Body of pancreas (tissue), 4 donors: ENCODE results near the gene ARHGEF4. TPM values are rescaled to one million over a fixed set of nuclear protein-coding genes. Genes with fewer than 3 reads are reported as not detected.
"Not testable (repeated sequence)": the region's sequence is repeated elsewhere in the genome, so short reads cannot be mapped to it uniquely, and the experiment has no call there.

Experiments
- ATAC-seq: fragments of 150-250 bp; one replicate; pipeline ENCODE4 v1.9.1; 2016
- DNase-seq, 4 donors: peaks; one replicate each; pipeline ENCODE4 v3.0.0-alpha.2; 2019
- H3K27ac ChIP-seq, 4 donors: fragments of 200-600 bp; sonication (generic); 1 replicate in 3 of 4; 2 replicates in 1 of 4; pipeline versions ENCODE4 v1.5.1 to v1.6.1; 2016 to 2019; ENCODE audit warnings: mild to moderate bottlenecking in 1 of 4, mixed read lengths in 1 of 4, moderate library complexity in 1 of 4
- H3K27me3 ChIP-seq, 2 donors: fragments of 200-600 bp; sonication (generic); one replicate each; pipeline ENCODE4 v1.6.0; 2016; ENCODE audit warnings: mild to moderate bottlenecking in 1 of 2
- H3K36me3 ChIP-seq, 2 donors: fragments of 200-600 bp; sonication (generic); replicated peaks in 1 of 2; 2 replicates each; pipeline ENCODE4 v1.5.1; 2016; ENCODE audit warnings: low read depth in 2 of 2; ENCODE audit not compliant: insufficient read depth in 1 of 2
- H3K4me1 ChIP-seq: fragments of 200-600 bp; sonication (generic); one replicate; pipeline ENCODE4 v1.6.0; 2016
- H3K4me3 ChIP-seq, 2 donors: fragments of 200-600 bp; sonication (generic); 1 replicate in 1 of 2; 2 replicates in 1 of 2; pipeline ENCODE4 v1.5.1; 2016 to 2019
- H3K9me3 ChIP-seq, 3 donors: fragments of 200-600 bp; sonication (generic); 1 replicate in 2 of 3; 2 replicates in 1 of 3; pipeline ENCODE4 v1.5.1; 2016
- POLR2A ChIP-seq, 3 donors: fragments of 450-650 bp; IDR thresholded peaks; one replicate each; pipeline ENCODE4 v1.6.1; 2016; ENCODE audit warnings: antibody characterized with exemption in 3 of 3, mild to moderate bottlenecking in 2 of 3
- WGBS, 2 donors: methylation state at CpG; one replicate each; pipeline ENCODE4 v1.1.5; 2017; 5-methylcytosine and 5-hydroxymethylcytosine counted together
- intact Hi-C: fragments of 100-400 bp; cut with DNase I; formaldehyde crosslinking; loops from one replicate; pipeline ENCODE4 v1.15.1; 2023
- total RNA-seq, 2 donors: library from RNA; depleted of rRNA; stranded (reverse); fragments of >200 nt; gene quantifications; one replicate each; pipeline ENCODE4 v1.1.0, GENCODE V29; 2016
- TF ChIP-seq, protein P1 (sequence below), 7 experiments: fragments of 450-650 bp in 4 of 7; fragments of 200-600 bp in 3 of 7; sonication (generic) in 3 of 7; IDR thresholded peaks; one replicate each; pipeline ENCODE4 v1.5.1; 2016 to 2019; ENCODE audit warnings: antibody characterized with exemption in 7 of 7

ARHGEF4 gene
- total RNA-seq, 2 donors from 2014 or later, result 28.8 to 39.9 TPM

DNA sequence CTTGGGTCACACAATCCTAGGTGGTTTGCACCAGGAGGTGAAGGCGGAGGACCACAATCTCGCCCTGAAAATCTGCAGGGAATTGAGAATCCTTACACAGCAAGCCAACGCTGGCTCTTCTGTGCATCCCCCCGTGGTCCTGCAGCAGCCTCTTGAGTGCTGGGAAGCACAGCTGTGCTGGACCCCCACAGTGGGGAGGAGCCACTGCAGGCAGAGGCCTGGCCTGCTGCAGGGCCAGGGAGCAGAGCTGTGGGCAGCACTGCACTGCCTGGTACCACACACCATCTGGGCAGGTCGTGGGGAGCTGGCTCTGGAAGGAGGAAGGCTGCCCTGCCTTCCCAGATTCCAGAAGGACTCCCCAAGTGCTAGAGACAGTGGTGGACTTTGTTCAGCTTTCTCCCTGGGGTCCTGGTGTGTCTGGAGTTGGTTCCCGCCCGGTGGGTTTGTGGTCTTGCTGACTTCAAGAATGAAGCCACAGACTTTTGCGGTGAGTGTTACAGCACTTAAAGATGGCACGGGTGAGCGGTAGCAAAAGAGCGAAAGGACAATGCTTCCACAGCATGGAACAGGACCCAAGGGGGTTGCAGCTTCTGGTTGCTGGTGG is 150.3 kb downstream of the ARHGEF4 start:
- DNase-seq (no peak), ATAC-seq (no peak)
- no peaks in the 10 kb centered on the region for H3K9me3 ChIP-seq
- no peaks in the 10 kb centered on the region for H3K27me3 ChIP-seq
- WGBS, 2 donors, result 84 to 91% methylated on average over 9 to 11 of the region's 11 CpGs
- no peak overlapping the region for H3K4me3 ChIP-seq
- H3K27ac ChIP-seq, result no peak overlapping the region
- no peaks in the 10 kb centered on the region for H3K4me1 ChIP-seq
- TF ChIP-seq, protein P1, sequence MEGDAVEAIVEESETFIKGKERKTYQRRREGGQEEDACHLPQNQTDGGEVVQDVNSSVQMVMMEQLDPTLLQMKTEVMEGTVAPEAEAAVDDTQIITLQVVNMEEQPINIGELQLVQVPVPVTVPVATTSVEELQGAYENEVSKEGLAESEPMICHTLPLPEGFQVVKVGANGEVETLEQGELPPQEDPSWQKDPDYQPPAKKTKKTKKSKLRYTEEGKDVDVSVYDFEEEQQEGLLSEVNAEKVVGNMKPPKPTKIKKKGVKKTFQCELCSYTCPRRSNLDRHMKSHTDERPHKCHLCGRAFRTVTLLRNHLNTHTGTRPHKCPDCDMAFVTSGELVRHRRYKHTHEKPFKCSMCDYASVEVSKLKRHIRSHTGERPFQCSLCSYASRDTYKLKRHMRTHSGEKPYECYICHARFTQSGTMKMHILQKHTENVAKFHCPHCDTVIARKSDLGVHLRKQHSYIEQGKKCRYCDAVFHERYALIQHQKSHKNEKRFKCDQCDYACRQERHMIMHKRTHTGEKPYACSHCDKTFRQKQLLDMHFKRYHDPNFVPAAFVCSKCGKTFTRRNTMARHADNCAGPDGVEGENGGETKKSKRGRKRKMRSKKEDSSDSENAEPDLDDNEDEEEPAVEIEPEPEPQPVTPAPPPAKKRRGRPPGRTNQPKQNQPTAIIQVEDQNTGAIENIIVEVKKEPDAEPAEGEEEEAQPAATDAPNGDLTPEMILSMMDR (IDR thresholded peaks at IDR 0.05), result no peak
- no peak for TF ChIP-seq POLR2A (IDR thresholded peaks at IDR 0.05)
- intact Hi-C loops, result no loop called here
- no peaks in the 10 kb centered on the region for H3K36me3 ChIP-seq

DNA sequence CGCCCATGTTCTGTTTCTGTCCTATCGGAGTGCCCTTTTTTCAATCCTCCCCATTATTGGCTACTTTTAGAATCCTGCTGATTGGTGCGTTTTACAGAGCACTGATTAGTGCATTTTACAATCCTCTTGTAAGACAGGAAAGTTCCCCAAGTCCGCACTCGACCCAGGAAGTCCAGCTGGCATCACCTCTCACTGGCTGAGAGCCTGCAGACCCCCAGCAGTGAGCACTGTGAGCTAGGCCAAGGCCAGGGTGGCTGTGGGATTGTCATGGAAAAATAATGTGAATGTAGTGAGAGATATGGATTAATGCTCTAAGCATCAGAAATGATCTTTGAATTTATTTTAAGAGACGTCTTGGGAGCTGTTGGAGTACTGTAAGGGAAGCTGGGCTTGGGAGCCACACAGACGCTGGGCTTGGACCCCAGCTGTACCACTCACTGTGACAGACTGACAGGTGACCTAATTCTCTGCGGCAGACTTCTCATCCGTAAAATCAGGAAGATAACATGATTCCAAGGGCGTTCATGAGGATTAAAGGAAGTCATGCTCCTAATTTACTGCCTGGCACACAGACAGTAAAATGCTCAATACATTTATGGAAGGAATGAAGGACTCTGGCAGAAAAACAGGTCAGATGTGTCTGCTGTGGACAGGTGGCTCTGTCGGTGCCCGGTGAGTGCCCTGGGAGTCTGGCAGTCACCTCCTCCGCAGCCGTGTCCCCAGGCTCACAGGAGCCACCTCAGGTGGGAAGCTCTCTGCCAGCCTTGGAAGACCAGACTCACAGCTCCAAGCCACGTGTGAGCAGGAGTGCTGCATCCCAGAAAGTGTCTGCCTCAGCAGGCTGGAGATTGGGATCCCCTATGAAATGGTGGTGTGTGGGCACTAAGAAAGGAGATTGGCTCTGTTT is 151.1 kb downstream of the ARHGEF4 start:
- Histone ChIP-seq H3K27me3 (no peaks in the 10 kb centered on the region), H3K36me3 (no peaks in the 10 kb centered on the region), H3K9me3 (no peaks in the 10 kb centered on the region), H3K4me3 (no peak overlapping the region), H3K27ac (no peak overlapping the region), H3K4me1 (no peaks in the 10 kb centered on the region)
- intact Hi-C loops, result no loop called here
- ATAC-seq (no peak), DNase-seq (peak in 2 of 4 donors; percentile 22 to 29)
- WGBS, 2 donors, result 43 to 46% methylated on average over 11 to 15 of the region's 15 CpGs
- no peak for TF ChIP-seq POLR2A (IDR thresholded peaks at IDR 0.05)
- TF ChIP-seq, protein P1 (IDR thresholded peaks at IDR 0.05), result no peak

DNA sequence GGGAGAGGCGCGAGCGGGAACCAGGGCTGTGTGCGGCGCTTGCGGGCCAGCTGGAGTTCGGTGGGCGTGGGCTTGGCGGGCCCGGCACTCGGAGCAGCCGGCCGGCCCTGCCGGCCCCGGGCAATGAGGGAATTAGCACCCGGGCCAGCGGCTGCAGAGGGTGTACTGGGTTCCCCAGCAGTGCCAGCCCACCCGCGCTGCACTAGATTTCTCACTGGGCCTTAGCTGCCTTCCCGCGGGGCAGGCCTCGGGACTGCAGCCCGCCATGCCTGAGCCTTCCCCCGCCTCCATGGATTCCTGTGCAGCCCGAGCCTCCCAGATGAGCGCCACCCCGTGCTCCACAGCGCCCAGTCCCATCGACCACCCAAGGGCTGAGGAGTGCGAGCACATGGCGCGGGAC is 154.7 kb downstream of the ARHGEF4 start:
- H3K4me3 ChIP-seq, result not testable (repeated sequence)
- WGBS, 2 donors, result 96 to 97% methylated on average over 13 to 23 of the region's 32 CpGs

DNA sequence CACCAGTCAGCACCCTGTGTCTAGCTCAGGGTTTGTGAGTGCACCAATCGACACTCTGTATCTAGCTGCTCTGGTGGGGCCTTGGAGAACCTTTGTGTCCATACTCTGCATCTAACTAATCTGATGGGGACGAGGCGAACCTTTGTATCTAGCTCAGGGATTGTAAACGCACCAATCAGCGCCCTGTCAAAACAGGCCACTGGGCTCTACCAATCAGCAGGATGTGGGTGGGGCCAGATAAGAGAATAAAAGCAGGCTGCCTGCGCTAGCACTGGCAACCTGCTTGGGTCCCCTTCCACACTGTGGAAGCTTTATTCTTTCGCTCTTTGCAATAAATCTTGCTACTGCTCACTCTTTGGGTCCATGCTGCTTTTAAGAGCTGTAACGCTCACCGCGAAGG is 155.3 kb downstream of the ARHGEF4 start:
- 92 to 94% methylated on average over 10 of the region's 10 CpGs for WGBS, 2 donors
- H3K4me1 ChIP-seq, H3K27ac ChIP-seq, DNase-seq, ATAC-seq, H3K4me3 ChIP-seq, H3K9me3 ChIP-seq, H3K27me3 ChIP-seq, H3K36me3 ChIP-seq, intact Hi-C loops: not testable (repeated sequence)

More for the DNA sequence above, 154.7 kb downstream of the ARHGEF4 start:
- H3K4me1 ChIP-seq, H3K9me3 ChIP-seq, H3K36me3 ChIP-seq, ATAC-seq, intact Hi-C loops, H3K27me3 ChIP-seq, DNase-seq, H3K27ac ChIP-seq: not testable (repeated sequence)

DNA sequence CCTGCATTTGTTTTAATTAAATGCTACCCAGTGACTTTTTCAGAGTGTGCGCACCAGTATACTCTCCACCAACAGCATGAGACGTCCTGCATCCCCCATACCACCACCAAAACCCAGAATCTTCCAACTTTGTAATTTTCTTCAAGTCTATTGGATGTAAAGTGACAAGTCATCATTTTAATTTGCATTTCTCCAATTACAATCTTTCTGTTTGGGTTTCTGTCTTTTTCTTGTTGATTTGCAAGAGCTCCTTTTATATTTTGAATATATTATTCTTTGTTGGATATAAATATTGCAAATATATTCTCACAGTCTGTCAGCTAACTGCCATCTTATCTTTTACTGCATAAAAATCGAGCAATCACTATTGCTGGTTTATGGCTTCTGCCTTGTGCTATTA is 160.0 kb downstream of the ARHGEF4 start:
- H3K4me3 ChIP-seq, result no peak overlapping the region
- H3K4me1 ChIP-seq, result no peaks in the 10 kb centered on the region
- intact Hi-C loops, result no loop called here
- no peaks in the 10 kb centered on the region for H3K9me3 ChIP-seq
- no peaks in the 10 kb centered on the region for H3K36me3 ChIP-seq
- H3K27me3 ChIP-seq, result no peaks in the 10 kb centered on the region
- TF ChIP-seq, protein P1 (IDR thresholded peaks at IDR 0.05), result no peak
- no peak for TF ChIP-seq POLR2A (IDR thresholded peaks at IDR 0.05)
- WGBS, 2 donors, result 75 to 82% methylated on average over 3 of the region's 3 CpGs
- ATAC-seq (no peak), DNase-seq (no peak)
- H3K27ac ChIP-seq, result no peak overlapping the region
